Common myeloid progenitor, CD34-positive (primary cell): ENCODE results near the gene U2AF1.
"Not testable (repeated sequence)": the region's sequence is repeated elsewhere in the genome, so short reads cannot be mapped to it uniquely, and the experiment has no call there.

Experiments used
- CTCF ChIA-PET: fragments of 350-600 bp; sonication (Branson Sonifier 250); formaldehyde crosslinking; loops from one replicate; lab custom pipeline; 2021; ENCODE audit warnings: antibody characterized with exemption; lab: Charles Lee
- POLR2A ChIA-PET: fragments of 350-600 bp; sonication (Branson Sonifier 250); formaldehyde crosslinking; loops from one replicate; lab custom pipeline; 2021; ENCODE audit warnings: antibody characterized with exemption; lab: Charles Lee
- DNase-seq, 3 donors: peaks; one replicate each; pipeline versions ENCODE4 v3.0.0 to v3.0.0-alpha.2; 2013
- H3K27ac ChIP-seq, 2 experiments: 1 replicate in 1 of 2; 2 replicates in 1 of 2; pipeline ENCODE4 v1.7.0; 2013; ENCODE audit warnings: inconsistent platforms in 2 of 2, low read length in 2 of 2, mild to moderate bottlenecking in 2 of 2, low read depth in 1 of 2, moderate library complexity in 1 of 2; ENCODE audit not compliant: severe bottlenecking in 2 of 2, insufficient read depth in 1 of 2, poor library complexity in 1 of 2
- H3K27me3 ChIP-seq, 5 experiments: replicated peaks in 2 of 5; 1 replicate in 3 of 5; 2 replicates in 2 of 5; pipeline versions ENCODE4 v1.6.1 to v1.7.0; 2013; ENCODE audit warnings: low read length in 4 of 5, mild to moderate bottlenecking in 2 of 5, moderate library complexity in 2 of 5, inconsistent platforms in 1 of 5; ENCODE audit not compliant: insufficient read depth in 5 of 5, control insufficient read depth in 4 of 5
- H3K36me3 ChIP-seq, 4 experiments: 1 replicate in 2 of 4; 2 replicates in 2 of 4; pipeline versions ENCODE4 v1.6.1 to v1.7.0; 2013; ENCODE audit warnings: low read length in 3 of 4, control low read depth in 1 of 4, mild to moderate bottlenecking in 1 of 4; ENCODE audit not compliant: control insufficient read depth in 4 of 4, insufficient read depth in 4 of 4
- H3K4me1 ChIP-seq, 4 experiments: 1 replicate in 3 of 4; 2 replicates in 1 of 4; pipeline versions ENCODE4 v1.6.1 to v1.7.1; 2013; ENCODE audit warnings: low read length in 3 of 4, mild to moderate bottlenecking in 3 of 4, control low read depth in 1 of 4, inconsistent platforms in 1 of 4, moderate library complexity in 1 of 4; ENCODE audit not compliant: control insufficient read depth in 4 of 4, insufficient read depth in 4 of 4; ENCODE audit errors: control extremely low read depth in 1 of 4
- H3K4me3 ChIP-seq, 7 experiments: 1 replicate in 4 of 7; 2 replicates in 3 of 7; pipeline versions ENCODE4 v1.5.1 to v1.7.0; 2013; ENCODE audit warnings: mild to moderate bottlenecking in 7 of 7, low read length in 6 of 7, moderate library complexity in 6 of 7, inconsistent platforms in 2 of 7, low read depth in 2 of 7, control low read depth in 1 of 7; ENCODE audit not compliant: insufficient read depth in 4 of 7, control insufficient read depth in 1 of 7; ENCODE audit errors: extremely low read depth in 1 of 7
- H3K9me3 ChIP-seq, 5 experiments: 1 replicate in 4 of 5; 2 replicates in 1 of 5; pipeline versions ENCODE4 v1.6.1 to v1.7.1; 2013; ENCODE audit warnings: low read length in 4 of 5, mild to moderate bottlenecking in 2 of 5, inconsistent platforms in 1 of 5, low read depth in 1 of 5, moderate library complexity in 1 of 5; ENCODE audit not compliant: control insufficient read depth in 4 of 5, insufficient read depth in 2 of 5; ENCODE audit errors: control extremely low read depth in 1 of 5
- WGBS: methylation state at CpG from one replicate; pipeline ENCODE4 v1.1.5; 2013; ENCODE audit not compliant: insufficient coverage; 5-methylcytosine and 5-hydroxymethylcytosine counted together

Gene U2AF1

DNA sequence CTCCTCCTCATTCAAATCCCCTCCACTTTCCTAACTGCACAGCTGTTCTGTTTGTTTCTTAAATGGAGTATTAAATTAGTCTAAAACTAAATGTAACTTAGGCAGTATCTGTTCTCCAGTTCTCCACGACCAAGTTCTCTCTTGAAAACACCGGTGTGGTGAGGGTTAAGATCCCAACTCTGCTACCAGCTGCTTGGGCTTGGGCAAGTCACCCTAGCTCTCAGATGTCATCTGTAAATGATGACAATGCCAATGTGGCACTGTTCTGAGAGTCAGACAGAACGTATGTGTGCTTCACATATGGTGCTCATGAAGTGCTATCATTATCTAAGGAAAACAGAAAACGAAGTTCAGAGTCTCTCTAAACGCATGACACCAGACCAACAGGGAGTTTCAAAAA is 2.7 kb downstream of the U2AF1 start:
- POLR2A ChIA-PET, H3K27me3 ChIP-seq, CTCF ChIA-PET, H3K27ac ChIP-seq, DNase-seq, H3K4me1 ChIP-seq, H3K36me3 ChIP-seq, H3K9me3 ChIP-seq, H3K4me3 ChIP-seq: not testable (repeated sequence)
- WGBS = no CpG with 5 or more reads among the region's 5 CpGs

DNA sequence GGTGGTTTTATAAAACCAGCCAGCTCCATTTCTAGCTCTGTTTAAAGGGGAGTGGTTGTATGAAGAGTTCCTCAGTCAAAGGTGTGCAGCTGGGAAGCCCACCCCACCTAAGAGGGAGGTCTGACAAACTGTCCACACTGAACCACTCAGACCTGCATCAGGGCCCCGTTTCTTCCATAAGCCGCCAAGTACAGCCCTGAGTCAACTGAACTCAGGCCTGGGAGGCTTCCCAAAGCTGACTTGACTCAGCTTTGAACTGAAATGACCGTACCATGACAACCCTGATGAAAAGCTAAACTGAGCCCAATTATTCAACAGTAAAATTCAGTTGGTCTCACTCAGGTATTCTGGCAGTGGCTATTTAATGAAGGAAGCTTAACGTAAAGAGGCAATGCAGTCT is 5.1 kb downstream of the U2AF1 start:
- POLR2A ChIA-PET, DNase-seq, CTCF ChIA-PET, H3K4me3 ChIP-seq, H3K9me3 ChIP-seq, H3K36me3 ChIP-seq, H3K4me1 ChIP-seq, H3K27ac ChIP-seq, H3K27me3 ChIP-seq: not testable (repeated sequence)
- no CpG with 5 or more reads among the region's 4 CpGs for WGBS

DNA sequence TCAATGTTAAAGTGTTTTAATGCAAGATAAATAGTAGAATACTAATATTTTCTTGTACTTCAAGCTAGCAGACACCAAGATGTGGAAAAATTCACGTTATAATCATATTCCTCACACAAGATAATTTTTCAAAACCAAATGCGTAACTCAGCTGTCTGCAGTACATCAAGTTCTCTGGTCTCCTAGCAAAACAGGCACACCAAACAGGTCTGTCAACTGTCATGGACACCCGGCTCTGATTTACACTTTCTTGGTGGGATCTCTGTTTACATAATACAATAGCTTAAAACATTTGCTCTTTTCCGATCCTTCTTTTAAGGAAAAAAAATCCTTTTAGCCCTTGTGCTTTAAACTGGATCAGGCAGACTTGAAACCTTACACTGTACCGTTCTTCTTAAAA is 5.7 kb downstream of the U2AF1 start:
- H3K27ac ChIP-seq, H3K4me1 ChIP-seq, H3K36me3 ChIP-seq, CTCF ChIA-PET, H3K9me3 ChIP-seq, POLR2A ChIA-PET, H3K4me3 ChIP-seq, H3K27me3 ChIP-seq, DNase-seq: not testable (repeated sequence)
- WGBS = no CpG with 5 or more reads among the region's 5 CpGs

GRCh38 chr21:43101000-43101399 is 6.4 kb downstream of the U2AF1 start:
- H3K36me3 ChIP-seq, DNase-seq, H3K4me3 ChIP-seq, H3K9me3 ChIP-seq, H3K27me3 ChIP-seq, CTCF ChIA-PET, POLR2A ChIA-PET, H3K27ac ChIP-seq, H3K4me1 ChIP-seq: not testable (repeated sequence)
- no CpG with 5 or more reads among the region's 7 CpGs for WGBS

DNA sequence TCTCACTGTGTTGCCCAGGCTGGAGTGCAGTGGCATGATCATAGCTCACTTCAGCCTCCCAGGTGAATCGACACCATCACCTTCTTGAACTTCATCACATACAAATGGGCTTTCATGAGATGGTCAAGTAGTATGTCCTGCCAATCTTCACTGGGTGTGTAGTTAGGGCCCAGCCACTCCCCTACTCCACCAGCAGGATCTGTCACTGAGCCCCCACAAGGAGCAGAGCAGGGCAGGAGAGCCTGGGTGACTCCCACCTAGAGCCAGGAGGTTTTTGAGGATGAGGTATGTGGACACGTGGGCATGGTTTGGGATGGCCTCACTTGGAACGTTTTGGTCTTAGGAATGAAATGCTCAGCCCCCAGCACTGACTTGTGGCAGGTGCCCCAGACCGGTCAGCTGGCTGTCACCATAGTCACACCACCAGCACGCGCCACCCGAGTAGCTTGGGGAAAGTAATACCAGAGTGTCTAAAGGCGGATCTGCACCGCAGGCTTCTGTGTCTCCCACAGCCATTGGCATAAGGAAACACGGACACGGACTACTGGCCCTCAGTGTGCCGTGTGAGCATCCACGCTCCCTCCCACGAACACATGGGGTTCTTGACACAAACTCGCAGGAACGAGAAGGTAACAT is 15.3 kb downstream of the U2AF1 start:
- H3K36me3 ChIP-seq, CTCF ChIA-PET, H3K27ac ChIP-seq, DNase-seq, POLR2A ChIA-PET, H3K27me3 ChIP-seq, H3K4me3 ChIP-seq, H3K9me3 ChIP-seq, H3K4me1 ChIP-seq: not testable (repeated sequence)
- WGBS = no CpG with 5 or more reads among the region's 16 CpGs

GRCh38 chr21:43090947-43091346 is 16.4 kb downstream of the U2AF1 start:
- CTCF ChIA-PET, DNase-seq, H3K4me1 ChIP-seq: not testable (repeated sequence)

GRCh38 chr21:43089463-43089862 is 17.9 kb downstream of the U2AF1 start:
- CTCF ChIA-PET, POLR2A ChIA-PET, DNase-seq, H3K4me3 ChIP-seq, H3K9me3 ChIP-seq, H3K36me3 ChIP-seq, H3K27me3 ChIP-seq, H3K4me1 ChIP-seq, H3K27ac ChIP-seq: not testable (repeated sequence)
- WGBS = no CpG with 5 or more reads among the region's 17 CpGs

More at GRCh38 chr21:43090947-43091346, 16.4 kb downstream of the U2AF1 start:
- POLR2A ChIA-PET, H3K4me3 ChIP-seq, H3K36me3 ChIP-seq, H3K27me3 ChIP-seq, H3K27ac ChIP-seq, H3K9me3 ChIP-seq: not testable (repeated sequence)
- no CpG with 5 or more reads among the region's 3 CpGs for WGBS
